ENCODE data around the gene ERI3.

GRCh38 chr1:44361478-44361877 lies 6.4 kb upstream of the ERI3 start:
- TF ChIP-seq IRF3 (IDR thresholded peaks at IDR 0.05) (no peak), USF2 (IDR thresholded peaks at IDR 0.05; ENCODE audit: borderline replicate concordance, low read depth, low read length) (no peak), POLR2A (IDR thresholded peaks at IDR 0.05; ENCODE audit: low read depth, low read length) (no peak), NR2C2 (IDR thresholded peaks at IDR 0.05; ENCODE audit: borderline replicate concordance, control insufficient read depth, insufficient read length, low read depth) (no peak), ZNF274 (IDR thresholded peaks at IDR 0.05; ENCODE audit: insufficient read depth, insufficient read length) (no peak), JUNB (IDR thresholded peaks at IDR 0.05) (no peak), GABPA (IDR thresholded peaks at IDR 0.05; ENCODE audit: low read depth) (no peak), CTCF (IDR thresholded peaks at IDR 0.05 in 2 of 3, conservative IDR thresholded peaks at IDR 0.05 in 1 of 3; ENCODE audit: control insufficient read depth in 2 of 3, extremely low read depth in 1 of 3, insufficient read depth in 1 of 3, low read depth in 3 of 3, low read length in 3 of 3) (0 out of 6 replicates have a peak, but pooled peaks of 1 of the 3 experiments have one; percentile 1), KDM1A (IDR thresholded peaks at IDR 0.05; ENCODE audit: borderline replicate concordance) (no peak)

Measured in GM12878 (cell line).